ENCODE measurements around the gene MN1.

Gene MN1

DNA sequence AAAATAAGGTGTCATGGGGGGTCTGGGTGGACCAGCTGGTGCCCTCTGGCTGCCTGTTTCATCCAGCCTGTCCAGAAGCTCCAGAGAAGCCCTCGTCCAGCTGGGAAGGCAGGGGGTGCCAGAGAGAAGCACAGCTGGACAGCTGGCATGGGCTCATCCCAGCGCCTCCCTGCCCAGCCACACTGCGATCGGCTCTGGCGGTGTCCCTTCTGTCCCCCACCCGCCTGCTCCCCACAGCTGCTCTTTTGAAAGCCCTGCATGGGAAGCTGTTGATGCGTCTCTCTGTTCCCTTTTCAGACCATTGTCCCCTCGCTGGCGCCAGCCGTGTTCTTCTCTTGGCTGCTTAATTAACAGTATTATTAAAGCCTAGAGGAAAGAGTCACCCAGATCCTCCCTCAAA is 86.5 kb downstream of the MN1 start:
- no peak for TF ChIP-seq EZH2phosphoT487 (IDR thresholded peaks at IDR 0.05; ENCODE audit: low read length)
- no peak for TF ChIP-seq CTCF (IDR thresholded peaks at IDR 0.05; ENCODE audit: low read length)
- TF ChIP-seq EZH2 (optimal IDR thresholded peaks at IDR 0.05; ENCODE audit: low read depth, low read length) = no peak
- no peaks in the 10 kb centered on the region for H3K36me3 ChIP-seq (replicated peaks; ENCODE audit: insufficient read depth, low read length)
- H3K9me3 ChIP-seq (replicated peaks; ENCODE audit: insufficient read depth, low read length) = no peaks in the 10 kb centered on the region
- H3K27ac ChIP-seq (ENCODE audit: low read length) = no peak overlapping the region
- no peak for DNase-seq
- H3K4me3 ChIP-seq (ENCODE audit: low read length) = no peak overlapping the region
- H3K79me2 ChIP-seq (ENCODE audit: low read length) = no peaks in the 10 kb centered on the region
- H3K9ac ChIP-seq (ENCODE audit: low read length) = no peak overlapping the region
- H4K20me1 ChIP-seq (ENCODE audit: insufficient read depth, low read length) = no peaks in the 10 kb centered on the region
- H2AFZ ChIP-seq (ENCODE audit: low read length) = no peak overlapping the region
- no peak overlapping the region for H3K4me2 ChIP-seq (ENCODE audit: low read depth, low read length)
- H3K9me2 ChIP-seq (replicated peaks; ENCODE audit: insufficient read depth, low read length) = no peaks in the 10 kb centered on the region
- no peaks in the 10 kb centered on the region for H3K4me1 ChIP-seq (ENCODE audit: low read length)
- H3F3A ChIP-seq (ENCODE audit: insufficient read depth, low read length) = no peaks in the 10 kb centered on the region
- H3K27me3 ChIP-seq (replicated peaks; ENCODE audit: insufficient read depth, low read length) = peaks cover 50% of the 10 kb centered on the region

DNA sequence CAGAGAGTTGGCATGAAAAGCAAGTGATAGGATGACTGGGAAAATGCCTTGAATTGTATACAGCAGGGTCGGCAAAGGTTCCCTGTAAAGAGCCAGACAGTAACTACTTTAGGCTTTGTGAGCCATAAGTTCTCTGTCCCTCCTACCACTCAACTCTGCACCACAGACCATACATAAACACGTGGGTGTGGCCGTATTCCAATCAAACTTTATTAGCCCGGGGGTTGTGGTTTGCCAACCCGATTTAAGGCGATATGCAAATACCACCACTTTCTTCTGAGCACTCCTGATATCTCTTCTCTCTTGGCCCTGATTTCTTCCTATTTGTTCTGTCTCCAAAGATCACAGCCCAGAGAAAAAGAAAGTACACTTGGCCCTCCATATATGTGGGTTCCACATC is 87.5 kb downstream of the MN1 start:
- no peak for DNase-seq
- no peak overlapping the region for H3K4me3 ChIP-seq (ENCODE audit: low read length)
- H3F3A ChIP-seq (ENCODE audit: insufficient read depth, low read length) = no peaks in the 10 kb centered on the region
- H3K4me2 ChIP-seq (ENCODE audit: low read depth, low read length) = no peak overlapping the region
- no peaks in the 10 kb centered on the region for H3K4me1 ChIP-seq (ENCODE audit: low read length)
- no peak overlapping the region for H3K27ac ChIP-seq (ENCODE audit: low read length)
- no peaks in the 10 kb centered on the region for H3K79me2 ChIP-seq (ENCODE audit: low read length)
- H3K9ac ChIP-seq (ENCODE audit: low read length) = no peak overlapping the region
- no peaks in the 10 kb centered on the region for H3K36me3 ChIP-seq (replicated peaks; ENCODE audit: insufficient read depth, low read length)
- peaks cover 50% of the 10 kb centered on the region for H3K27me3 ChIP-seq (replicated peaks; ENCODE audit: insufficient read depth, low read length)
- TF ChIP-seq EZH2phosphoT487 (IDR thresholded peaks at IDR 0.05; ENCODE audit: low read length) (no peak), CTCF (IDR thresholded peaks at IDR 0.05; ENCODE audit: low read length) (no peak), EZH2 (optimal IDR thresholded peaks at IDR 0.05; ENCODE audit: low read depth, low read length) (no peak)
- H3K9me2 ChIP-seq (replicated peaks; ENCODE audit: insufficient read depth, low read length) = no peaks in the 10 kb centered on the region
- no peaks in the 10 kb centered on the region for H4K20me1 ChIP-seq (ENCODE audit: insufficient read depth, low read length)
- no peak overlapping the region for H2AFZ ChIP-seq (ENCODE audit: low read length)
- no peaks in the 10 kb centered on the region for H3K9me3 ChIP-seq (replicated peaks; ENCODE audit: insufficient read depth, low read length)

- H3K4me3 ChIP-seq (ENCODE audit: low read length) = no peak overlapping the region
- H3K4me2 ChIP-seq (ENCODE audit: low read depth, low read length) = no peak overlapping the region
- no peak for TF ChIP-seq EZH2phosphoT487 (IDR thresholded peaks at IDR 0.05; ENCODE audit: low read length)
- no peak for TF ChIP-seq CTCF (IDR thresholded peaks at IDR 0.05; ENCODE audit: low read length)
- no peak for TF ChIP-seq EZH2 (optimal IDR thresholded peaks at IDR 0.05; ENCODE audit: low read depth, low read length)
- H3K9me2 ChIP-seq (replicated peaks; ENCODE audit: insufficient read depth, low read length) = no peaks in the 10 kb centered on the region
- no peaks in the 10 kb centered on the region for H3K36me3 ChIP-seq (replicated peaks; ENCODE audit: insufficient read depth, low read length)
- no peaks in the 10 kb centered on the region for H3F3A ChIP-seq (ENCODE audit: insufficient read depth, low read length)
- no peak overlapping the region for H3K27ac ChIP-seq (ENCODE audit: low read length)
- peaks cover 52% of the 10 kb centered on the region for H3K27me3 ChIP-seq (replicated peaks; ENCODE audit: insufficient read depth, low read length)
- no peaks in the 10 kb centered on the region for H3K4me1 ChIP-seq (ENCODE audit: low read length)
- no peaks in the 10 kb centered on the region for H3K79me2 ChIP-seq (ENCODE audit: low read length)
- no peak overlapping the region for H2AFZ ChIP-seq (ENCODE audit: low read length)
- no peak for DNase-seq
- no peaks in the 10 kb centered on the region for H3K9me3 ChIP-seq (replicated peaks; ENCODE audit: insufficient read depth, low read length)
- H4K20me1 ChIP-seq (ENCODE audit: insufficient read depth, low read length) = no peaks in the 10 kb centered on the region
- H3K9ac ChIP-seq (ENCODE audit: low read length) = no peak overlapping the region
These were observed 88.1 kb downstream of the MN1 start for GRCh38 chr22:27713461-27713860.
